ENCODE measurements around the gene ANKRD37. TPM values are rescaled to one million over a fixed set of nuclear protein-coding genes. Genes with fewer than 3 reads are reported as not detected.

The ANKRD37 gene
- total RNA-seq, 1 donor from 2014 or later: 18.0 TPM

DNA sequence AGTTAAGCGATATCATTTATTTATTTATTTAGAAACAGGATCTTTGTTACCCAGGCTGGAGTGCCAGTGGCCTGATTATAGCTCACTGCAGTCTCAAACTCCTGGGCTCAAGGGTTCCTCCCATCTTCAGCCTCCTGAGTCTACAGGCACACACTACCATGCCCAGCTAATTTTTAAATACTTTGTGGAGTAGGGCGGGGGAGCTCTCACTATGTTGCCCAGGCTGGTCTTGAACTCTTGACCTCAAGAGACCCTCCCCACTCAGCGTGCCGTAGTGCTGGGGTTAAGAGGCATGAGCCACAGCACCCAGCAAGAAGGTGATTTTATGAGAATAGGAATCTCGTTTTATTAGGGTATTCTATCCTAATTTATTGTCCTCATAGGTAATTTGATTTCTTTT lies 33.0 kb downstream of the ANKRD37 start:
- no peaks in the 10 kb centered on the region for H3K9me3 ChIP-seq (replicated peaks)
- no peak for DNase-seq
- intact Hi-C loops (cut with micrococcal nuclease): loop anchor here (10.0 kb wide), 1 partner anchor 165 kb away; no protein-coding TSS in a partner anchor
- H3K4me3 ChIP-seq: no peak overlapping the region
- no peak overlapping the region for H3K27ac ChIP-seq (replicated peaks)
- peaks cover 14% of the 10 kb centered on the region for H3K4me1 ChIP-seq
- no peaks in the 10 kb centered on the region for H3K36me3 ChIP-seq
- TF ChIP-seq, protein P1, sequence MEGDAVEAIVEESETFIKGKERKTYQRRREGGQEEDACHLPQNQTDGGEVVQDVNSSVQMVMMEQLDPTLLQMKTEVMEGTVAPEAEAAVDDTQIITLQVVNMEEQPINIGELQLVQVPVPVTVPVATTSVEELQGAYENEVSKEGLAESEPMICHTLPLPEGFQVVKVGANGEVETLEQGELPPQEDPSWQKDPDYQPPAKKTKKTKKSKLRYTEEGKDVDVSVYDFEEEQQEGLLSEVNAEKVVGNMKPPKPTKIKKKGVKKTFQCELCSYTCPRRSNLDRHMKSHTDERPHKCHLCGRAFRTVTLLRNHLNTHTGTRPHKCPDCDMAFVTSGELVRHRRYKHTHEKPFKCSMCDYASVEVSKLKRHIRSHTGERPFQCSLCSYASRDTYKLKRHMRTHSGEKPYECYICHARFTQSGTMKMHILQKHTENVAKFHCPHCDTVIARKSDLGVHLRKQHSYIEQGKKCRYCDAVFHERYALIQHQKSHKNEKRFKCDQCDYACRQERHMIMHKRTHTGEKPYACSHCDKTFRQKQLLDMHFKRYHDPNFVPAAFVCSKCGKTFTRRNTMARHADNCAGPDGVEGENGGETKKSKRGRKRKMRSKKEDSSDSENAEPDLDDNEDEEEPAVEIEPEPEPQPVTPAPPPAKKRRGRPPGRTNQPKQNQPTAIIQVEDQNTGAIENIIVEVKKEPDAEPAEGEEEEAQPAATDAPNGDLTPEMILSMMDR (IDR thresholded peaks at IDR 0.05; ENCODE audit: borderline replicate concordance): no peak
- H3K27me3 ChIP-seq (ENCODE audit: low read depth): no peaks in the 10 kb centered on the region

DNA sequence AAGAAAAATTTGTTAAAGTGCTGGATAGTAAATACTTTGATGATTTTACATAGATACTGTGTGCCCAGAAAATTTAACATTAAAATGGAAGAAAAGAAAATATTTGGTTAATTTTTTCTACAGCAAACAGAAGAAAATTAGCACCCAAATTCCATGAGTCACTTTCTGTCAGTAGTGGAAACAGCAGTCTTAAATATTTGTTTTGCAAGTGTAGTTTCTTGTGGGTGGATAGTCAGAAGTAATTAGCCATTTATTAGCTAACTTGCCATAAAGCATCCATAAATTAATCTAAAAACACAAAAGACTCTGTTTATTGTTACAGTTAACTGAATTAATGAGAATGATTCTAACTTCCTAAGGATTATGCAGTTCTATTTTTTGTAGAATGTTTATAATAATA lies 38.8 kb downstream of the ANKRD37 start:
- H3K27me3 ChIP-seq (ENCODE audit: low read depth): no peaks in the 10 kb centered on the region
- TF ChIP-seq, protein P1 (IDR thresholded peaks at IDR 0.05; ENCODE audit: borderline replicate concordance): no peak
- no peak overlapping the region for H3K27ac ChIP-seq (replicated peaks)
- no peak for DNase-seq
- H3K4me1 ChIP-seq: no peaks in the 10 kb centered on the region
- no peaks in the 10 kb centered on the region for H3K36me3 ChIP-seq
- no peaks in the 10 kb centered on the region for H3K9me3 ChIP-seq (replicated peaks)
- intact Hi-C loops (cut with micrococcal nuclease): no loop called here
- H3K4me3 ChIP-seq: no peak overlapping the region

DNA sequence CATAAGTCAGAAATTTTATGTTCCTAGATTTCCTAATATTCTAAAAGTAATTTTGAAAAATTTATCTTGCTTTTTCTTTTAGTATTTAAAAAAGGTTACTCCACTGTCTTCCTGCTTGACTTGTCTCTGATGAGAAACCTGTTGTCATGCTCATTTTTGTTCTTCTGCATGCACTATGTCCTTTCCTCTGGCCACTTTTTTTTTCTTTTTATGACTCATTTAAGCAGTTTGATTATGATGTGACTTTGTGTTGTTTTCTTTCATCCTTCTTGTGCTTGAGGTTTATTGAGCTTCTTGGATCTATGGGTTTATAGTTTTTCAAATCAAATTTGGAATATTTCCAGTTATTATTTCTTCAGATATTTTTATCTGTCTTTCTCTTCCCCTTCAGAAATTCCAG lies 41.2 kb downstream of the ANKRD37 start:
- Histone ChIP-seq H3K27me3 (ENCODE audit: low read depth) (no peaks in the 10 kb centered on the region), H3K4me3 (no peak overlapping the region), H3K4me1 (no peaks in the 10 kb centered on the region), H3K36me3 (no peaks in the 10 kb centered on the region), H3K27ac (replicated peaks) (no peak overlapping the region), H3K9me3 (replicated peaks) (no peaks in the 10 kb centered on the region)
- intact Hi-C loops (cut with micrococcal nuclease): no loop called here
- no peak for DNase-seq
- TF ChIP-seq, protein P1 (IDR thresholded peaks at IDR 0.05; ENCODE audit: borderline replicate concordance): no peak

DNA sequence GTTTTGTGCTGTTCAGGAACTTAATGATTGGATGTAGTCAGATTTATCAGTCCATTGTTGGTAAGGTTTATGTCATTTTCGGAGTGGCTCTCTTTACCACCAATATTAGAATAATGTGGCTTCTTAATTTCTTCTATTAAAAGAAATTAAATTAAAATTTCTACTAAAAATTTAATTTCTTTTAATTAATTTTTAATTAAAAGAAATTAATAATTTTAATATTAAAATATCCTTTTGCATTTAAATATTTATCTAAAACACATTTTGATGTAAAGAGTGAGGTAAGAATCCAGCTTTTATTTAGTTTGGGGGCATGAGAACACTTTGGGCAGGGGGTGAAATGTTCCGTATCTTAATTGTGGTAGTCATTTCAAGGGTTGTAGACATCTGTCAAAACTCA lies 44.8 kb downstream of the ANKRD37 start:
- Histone ChIP-seq H3K4me1 (no peaks in the 10 kb centered on the region), H3K36me3 (no peaks in the 10 kb centered on the region), H3K27ac (replicated peaks) (no peak overlapping the region), H3K4me3 (no peak overlapping the region), H3K9me3 (replicated peaks) (no peaks in the 10 kb centered on the region), H3K27me3 (ENCODE audit: low read depth) (no peaks in the 10 kb centered on the region)
- TF ChIP-seq, protein P1 (IDR thresholded peaks at IDR 0.05; ENCODE audit: borderline replicate concordance): no peak
- intact Hi-C loops (cut with micrococcal nuclease): no loop called here
- DNase-seq: no peak

DNA sequence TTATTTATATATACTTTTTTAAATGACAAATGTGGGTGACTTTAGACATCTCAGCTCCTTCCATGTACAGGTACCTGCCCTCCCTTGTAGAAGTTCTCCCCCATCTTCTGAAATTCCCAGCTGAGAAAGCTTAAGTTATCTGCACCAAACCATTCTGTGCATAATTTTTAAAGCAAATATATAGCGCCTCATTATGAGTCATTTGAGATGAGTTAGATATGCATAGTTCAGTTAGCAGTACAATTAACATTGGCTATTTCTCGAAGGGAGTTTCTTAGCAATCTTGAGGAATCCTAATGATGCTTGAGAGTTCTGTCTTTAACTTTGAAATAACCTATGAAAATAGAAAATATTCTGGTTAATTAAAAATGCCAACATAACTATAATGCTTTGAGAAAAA lies 48.6 kb downstream of the ANKRD37 start:
- TF ChIP-seq, protein P1 (IDR thresholded peaks at IDR 0.05; ENCODE audit: borderline replicate concordance): no peak
- no peaks in the 10 kb centered on the region for H3K27me3 ChIP-seq (ENCODE audit: low read depth)
- no peak overlapping the region for H3K27ac ChIP-seq (replicated peaks)
- no peak for DNase-seq
- H3K4me3 ChIP-seq: no peak overlapping the region
- no peaks in the 10 kb centered on the region for H3K4me1 ChIP-seq
- intact Hi-C loops (cut with micrococcal nuclease): no loop called here
- H3K9me3 ChIP-seq (replicated peaks): no peaks in the 10 kb centered on the region
- no peaks in the 10 kb centered on the region for H3K36me3 ChIP-seq

Other genes with a start within 250 kb of the ANKRD37 start
- gene CFAP97, start 192.8 kb upstream of the ANKRD37 start, total RNA-seq: 11.7 TPM
- 10.8 TPM for gene SNX25, start 187.2 kb upstream of the ANKRD37 start, total RNA-seq
- 2.8 TPM for gene LRP2BP, start 917 bp upstream of the ANKRD37 start, total RNA-seq
- gene UFSP2, start 29.1 kb downstream of the ANKRD37 start, total RNA-seq: 51.2 TPM
- gene CCDC110, start 74.9 kb downstream of the ANKRD37 start, total RNA-seq: 2.0 TPM
- 308 TPM for gene PDLIM3, start 138.7 kb downstream of the ANKRD37 start, total RNA-seq

Data from left ventricle myocardium inferior (tissue), 1 donor.